ENCODE results near the gene RAB4A.

Gene RAB4A

GRCh38 chr1:229270547-229271447, at the start of gene RAB4A:
RAB4A (plus strand) TSS chr1:229271111; CDS start chr1:229271340, 229 bp downstream.
- peak; percentile 46 to 62 for DNase-seq (ENCODE audit: low read depth in 1 of 2, low spot score in 1 of 2)

DNA sequence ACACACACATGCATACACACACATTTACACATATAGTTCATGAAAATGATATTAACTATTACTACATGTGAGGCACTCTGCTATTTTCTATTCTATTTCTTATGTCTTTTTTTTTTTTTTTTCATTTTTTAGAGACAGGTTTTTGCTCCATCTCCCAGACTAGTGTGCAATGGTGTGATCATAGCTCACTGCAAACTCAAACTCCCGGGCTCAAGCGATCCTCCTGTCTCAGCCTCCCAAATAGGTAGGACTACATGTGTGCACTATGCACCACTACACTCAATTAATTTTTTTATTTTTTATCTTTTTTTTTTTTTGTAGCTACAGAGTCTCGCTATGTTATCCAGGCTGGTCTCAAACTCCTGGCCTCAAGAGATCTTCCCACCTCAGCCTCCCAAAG, 48.8 kb upstream of the RAB4A start:
- no peak for DNase-seq (ENCODE audit: low read depth in 1 of 2, low spot score in 1 of 2)

- DNase-seq (ENCODE audit: low read depth in 1 of 2, low spot score in 1 of 2): no peak
Measured at GRCh38 chr1:229223498-229223897, 47.4 kb upstream of the RAB4A start.

GRCh38 chr1:229224308-229224707, 46.6 kb upstream of the RAB4A start:
- no peak for DNase-seq (ENCODE audit: low read depth in 1 of 2, low spot score in 1 of 2)

DNA sequence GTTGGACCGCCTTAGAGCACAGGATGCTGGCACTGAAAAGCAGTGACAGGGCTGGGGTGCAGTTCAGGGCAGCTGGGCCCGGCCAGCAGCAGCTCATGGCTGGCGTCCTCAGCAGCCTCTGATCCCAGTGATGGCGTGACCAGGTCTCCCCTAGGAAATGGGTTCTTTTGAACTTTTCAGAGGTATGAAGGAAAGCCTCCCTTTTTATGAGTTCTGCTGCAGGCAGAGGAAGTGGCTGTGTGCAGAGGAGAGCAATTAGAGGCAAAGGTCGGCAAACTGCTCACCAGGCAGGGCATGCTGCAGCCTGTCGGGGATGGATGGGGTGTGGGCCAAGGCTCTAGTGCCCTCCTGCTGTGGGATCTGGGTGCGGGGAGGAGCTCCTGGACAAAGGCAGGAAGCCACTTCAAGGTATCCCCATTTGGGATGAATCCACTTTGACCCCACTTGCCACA, 45.6 kb upstream of the RAB4A start:
- no peak for DNase-seq (ENCODE audit: low read depth in 1 of 2, low spot score in 1 of 2)

GRCh38 chr1:229226796-229227195, 44.1 kb upstream of the RAB4A start:
- no peak for DNase-seq (ENCODE audit: low read depth in 1 of 2, low spot score in 1 of 2)

GRCh38 chr1:229227298-229227919, 43.5 kb upstream of the RAB4A start:
- peak; percentile 75 to 79 for DNase-seq (ENCODE audit: low read depth in 1 of 2, low spot score in 1 of 2)

DNA sequence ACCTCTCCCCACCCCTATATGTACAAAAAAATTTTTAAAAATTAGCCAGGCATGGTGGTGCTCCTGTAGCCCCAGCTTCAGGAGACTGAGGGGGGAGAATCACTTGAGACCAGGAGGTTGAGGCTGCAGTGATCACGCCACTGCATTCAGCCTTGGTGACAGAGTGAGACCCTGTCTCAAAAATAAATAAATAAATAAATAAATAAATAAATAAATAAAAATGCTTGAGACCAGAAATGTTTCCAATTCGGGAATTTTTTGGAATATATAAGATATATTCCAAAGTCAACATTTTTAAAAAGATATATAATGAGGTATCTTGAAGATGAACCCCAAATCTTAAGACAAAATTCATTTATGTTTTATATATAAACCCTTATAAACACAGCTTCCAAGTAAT, 42.4 kb upstream of the RAB4A start:
- no peak for DNase-seq (ENCODE audit: low read depth in 1 of 2, low spot score in 1 of 2)

- DNase-seq (ENCODE audit: low read depth in 1 of 2, low spot score in 1 of 2): no peak
Measured at GRCh38 chr1:229229137-229229720, 41.7 kb upstream of the RAB4A start.

- no peak for DNase-seq (ENCODE audit: low read depth in 1 of 2, low spot score in 1 of 2)
Measured at GRCh38 chr1:229229721-229230139, 41.2 kb upstream of the RAB4A start.

- no peak for DNase-seq (ENCODE audit: low read depth in 1 of 2, low spot score in 1 of 2)
Measured at GRCh38 chr1:229230140-229230892, 40.6 kb upstream of the RAB4A start.

GRCh38 chr1:229230893-229231753, 39.8 kb upstream of the RAB4A start:
- DNase-seq (ENCODE audit: low read depth in 1 of 2, low spot score in 1 of 2): no peak

GRCh38 chr1:229231754-229232119, 39.2 kb upstream of the RAB4A start:
- DNase-seq (ENCODE audit: low read depth in 1 of 2, low spot score in 1 of 2): no peak

GRCh38 chr1:229234870-229235472, 35.9 kb upstream of the RAB4A start:
- DNase-seq (ENCODE audit: low read depth in 1 of 2, low spot score in 1 of 2): no peak

DNA sequence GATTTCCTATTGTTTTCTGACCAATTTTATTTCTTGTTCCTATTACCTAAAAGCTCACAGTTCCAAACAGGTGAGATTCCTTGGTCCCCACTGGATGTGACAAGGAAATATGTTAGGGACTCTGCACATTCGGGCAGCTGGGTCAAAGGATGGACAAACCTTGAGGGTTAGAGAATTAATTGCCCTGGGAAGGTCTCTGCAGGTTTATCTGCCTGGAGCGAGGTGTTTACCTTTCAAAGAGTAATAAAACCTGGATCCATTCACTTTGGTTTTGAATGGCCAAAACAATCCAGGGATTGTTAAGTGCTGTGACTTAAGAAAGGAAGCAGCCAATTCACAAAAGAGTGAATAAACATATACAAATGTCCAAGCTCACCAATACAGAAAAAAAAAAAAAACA, 33.6 kb upstream of the RAB4A start:
- no peak for DNase-seq (ENCODE audit: low read depth in 1 of 2, low spot score in 1 of 2)

GRCh38 chr1:229238231-229238630, 32.7 kb upstream of the RAB4A start:
- no peak for DNase-seq (ENCODE audit: low read depth in 1 of 2, low spot score in 1 of 2)

- no peak for DNase-seq (ENCODE audit: low read depth in 1 of 2, low spot score in 1 of 2)
Measured at GRCh38 chr1:229238674-229239415, 32.1 kb upstream of the RAB4A start.

- no peak for DNase-seq (ENCODE audit: low read depth in 1 of 2, low spot score in 1 of 2)
Measured at GRCh38 chr1:229240532-229240931, 30.4 kb upstream of the RAB4A start.

DNA sequence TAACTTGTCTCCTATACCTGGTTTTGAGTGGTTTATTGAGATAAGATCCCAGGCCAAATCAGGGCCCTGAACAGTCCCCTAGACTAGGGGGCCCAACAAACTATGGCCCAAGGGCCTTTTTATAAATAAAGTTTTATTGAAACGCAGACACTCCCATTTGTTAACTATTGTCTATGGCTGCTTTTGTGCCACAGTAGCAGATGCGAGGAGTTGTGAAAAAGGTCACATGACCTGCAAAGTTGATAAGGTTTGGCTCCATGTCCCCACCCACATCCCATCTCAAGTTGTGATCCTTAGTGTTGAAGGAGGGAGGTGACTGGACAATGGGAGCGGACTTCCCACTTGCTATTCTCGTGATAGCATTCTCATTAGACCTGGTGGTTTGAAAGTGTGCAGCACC, 29.5 kb upstream of the RAB4A start:
- no peak for DNase-seq (ENCODE audit: low read depth in 1 of 2, low spot score in 1 of 2)

All from activated CD4-positive, alpha-beta T cell treated with anti-CD3 and anti-CD28 coated beads, Interleukin-2, amount 50 U/mL, for 24 hours (primary cell).